NCI-H2196 (cell line): Measurements from ENCODE around the gene TOMM6.
"Not testable (repeated sequence)": the region's sequence is repeated elsewhere in the genome, so short reads cannot be mapped to it uniquely, and the experiment has no call there.

Source experiments
- DNase-seq: peaks from one replicate; lab custom pipeline; 2025; ENCODE audit not compliant: unreplicated experiment; lab: John Stamatoyannopoulos, UW

The TOMM6 gene

GRCh38 chr6:41759905-41760579 is 27.5 kb upstream of the TOMM6 start:
- DNase-seq: no peak

DNA sequence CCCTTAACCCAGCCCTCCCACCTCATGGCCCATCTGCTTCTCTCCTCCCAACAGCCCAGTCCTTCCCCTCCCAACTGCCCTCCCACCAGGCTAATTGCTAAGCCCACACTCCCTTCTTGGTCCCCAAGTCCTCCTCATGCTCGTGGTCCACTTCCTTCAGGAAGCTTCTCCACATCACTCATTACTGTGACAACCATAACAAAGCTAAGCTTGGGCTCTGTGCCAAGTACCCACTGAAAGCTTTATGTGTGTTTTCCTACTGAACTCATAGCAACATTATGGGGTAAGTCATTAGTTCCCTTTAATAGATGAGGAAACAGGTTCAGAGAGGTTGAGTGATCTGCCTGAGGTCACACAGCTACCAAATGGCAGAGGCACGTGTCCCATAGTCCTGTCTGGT is 24.0 kb upstream of the TOMM6 start:
- no peak for DNase-seq

DNA sequence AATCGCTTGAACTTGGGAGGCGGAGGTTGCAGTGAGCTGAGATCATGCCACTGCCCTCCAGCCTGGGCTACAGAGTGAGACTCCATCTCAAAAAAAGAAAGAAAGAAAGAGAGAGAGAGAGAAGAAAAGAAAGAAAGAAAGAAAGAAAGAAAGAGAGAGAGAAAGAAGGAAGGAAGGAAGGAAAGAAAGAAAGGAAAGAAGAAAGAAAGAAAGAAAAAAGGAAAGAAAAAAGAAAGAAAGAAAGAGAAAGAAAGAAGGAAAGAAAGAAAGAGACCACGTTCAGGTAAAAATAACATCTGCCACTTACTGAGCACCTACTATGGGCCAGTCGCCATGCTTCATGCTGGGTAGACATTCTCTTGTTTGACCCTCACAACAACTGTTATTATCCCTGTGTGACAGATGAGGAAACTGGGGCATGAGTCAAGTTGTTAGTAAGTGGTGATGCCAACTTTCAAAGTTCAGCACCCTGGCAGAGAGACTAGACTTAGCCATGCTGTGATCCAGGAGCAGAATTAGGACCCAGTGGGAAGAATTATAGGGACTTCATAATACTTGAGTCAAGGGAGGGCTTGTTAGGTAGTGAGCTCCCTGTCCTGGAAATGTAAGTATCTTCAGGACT is 21.3 kb upstream of the TOMM6 start:
- DNase-seq: not testable (repeated sequence)

GRCh38 chr6:41767112-41767833 is 20.2 kb upstream of the TOMM6 start:
- DNase-seq: peak; percentile 40

DNA sequence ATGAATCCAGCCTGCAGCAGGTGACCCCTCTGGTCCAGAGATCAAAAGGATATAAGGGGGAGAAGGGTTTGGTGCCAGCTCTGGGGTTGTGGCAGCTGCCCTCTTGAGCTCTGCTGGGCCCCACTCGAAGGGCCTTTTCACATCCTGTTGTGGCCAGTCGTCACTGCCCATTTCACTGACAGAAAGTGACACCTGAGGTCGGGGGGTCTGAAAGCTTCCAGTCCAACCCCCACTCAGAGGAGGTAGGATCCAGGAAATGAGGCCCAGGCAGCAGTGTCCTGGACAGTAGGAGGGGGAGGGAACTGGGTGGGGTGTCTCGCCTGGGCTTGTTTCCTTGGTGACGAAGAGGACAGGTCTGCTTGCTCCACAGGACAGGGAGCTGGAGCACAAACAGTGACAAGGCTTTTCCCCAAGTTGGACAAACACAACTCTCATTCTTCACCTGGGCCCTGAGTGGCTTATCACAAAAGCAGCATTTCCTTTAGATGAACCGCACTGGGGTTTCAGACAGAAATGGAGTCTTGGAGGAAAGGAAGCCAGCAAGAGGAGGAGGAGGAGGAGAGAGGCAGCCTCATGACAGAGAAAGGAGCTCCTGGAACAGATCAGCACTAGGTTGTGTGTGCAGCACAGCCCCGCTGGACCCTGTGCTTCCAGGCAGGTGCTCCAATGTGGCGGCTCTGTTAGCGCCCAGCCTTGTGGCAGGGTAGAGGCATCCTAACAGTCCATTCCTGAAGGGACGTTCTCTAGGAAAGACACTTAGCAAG is 18.8 kb upstream of the TOMM6 start:
- peak; percentile 55 for DNase-seq

GRCh38 chr6:41769376-41769775 is 18.1 kb upstream of the TOMM6 start:
- no peak for DNase-seq

- DNase-seq: no peak
These were observed 17.0 kb upstream of the TOMM6 start for GRCh38 chr6:41770381-41771057.

DNA sequence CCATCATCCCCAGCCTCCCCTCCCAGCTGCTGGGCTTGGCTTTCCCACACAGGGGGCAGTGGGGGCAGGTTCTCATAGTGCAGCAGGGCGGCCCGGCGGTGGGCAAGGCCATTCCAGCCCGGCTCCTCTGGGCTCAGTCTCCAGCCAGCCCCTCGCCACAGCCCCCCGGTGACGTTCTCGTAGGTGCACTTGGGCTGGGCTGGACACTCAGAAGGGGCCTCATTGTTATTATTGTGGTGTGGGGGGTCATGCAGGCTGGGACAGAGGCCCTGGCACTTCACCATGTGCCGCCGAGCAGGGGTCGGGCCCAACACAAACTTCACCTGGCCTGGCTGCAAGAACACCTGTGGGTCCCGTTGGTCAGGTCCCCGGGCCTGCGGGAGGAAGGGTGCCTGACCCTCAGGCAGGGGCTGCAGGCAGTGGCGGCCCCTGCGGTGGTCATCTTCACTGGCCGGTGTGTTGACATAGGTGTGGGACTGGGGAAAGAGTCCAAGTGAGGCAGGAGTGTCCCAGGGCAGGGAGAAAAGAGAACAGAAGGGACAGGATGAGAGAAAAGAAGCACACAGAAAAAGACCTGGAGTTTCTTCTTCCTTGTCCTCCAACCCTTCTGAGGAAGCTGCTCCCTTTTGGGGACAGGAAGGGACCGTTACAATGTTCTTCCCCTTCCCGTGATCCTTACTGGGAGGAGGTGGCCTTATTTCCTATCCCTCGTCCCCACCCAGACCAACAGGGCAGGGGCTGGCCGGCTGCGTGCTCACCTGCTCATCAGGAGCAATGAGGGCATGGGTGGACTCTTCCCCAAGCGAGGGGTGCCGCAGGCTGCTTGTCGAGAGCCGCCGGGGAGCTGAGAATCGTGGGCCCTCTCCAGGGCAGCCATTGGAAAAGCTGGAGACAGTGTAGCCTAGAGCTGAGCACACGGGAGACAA is 16.2 kb upstream of the TOMM6 start:
- no peak for DNase-seq

GRCh38 chr6:41774841-41775240 is 12.7 kb upstream of the TOMM6 start:
- no peak for DNase-seq

DNA sequence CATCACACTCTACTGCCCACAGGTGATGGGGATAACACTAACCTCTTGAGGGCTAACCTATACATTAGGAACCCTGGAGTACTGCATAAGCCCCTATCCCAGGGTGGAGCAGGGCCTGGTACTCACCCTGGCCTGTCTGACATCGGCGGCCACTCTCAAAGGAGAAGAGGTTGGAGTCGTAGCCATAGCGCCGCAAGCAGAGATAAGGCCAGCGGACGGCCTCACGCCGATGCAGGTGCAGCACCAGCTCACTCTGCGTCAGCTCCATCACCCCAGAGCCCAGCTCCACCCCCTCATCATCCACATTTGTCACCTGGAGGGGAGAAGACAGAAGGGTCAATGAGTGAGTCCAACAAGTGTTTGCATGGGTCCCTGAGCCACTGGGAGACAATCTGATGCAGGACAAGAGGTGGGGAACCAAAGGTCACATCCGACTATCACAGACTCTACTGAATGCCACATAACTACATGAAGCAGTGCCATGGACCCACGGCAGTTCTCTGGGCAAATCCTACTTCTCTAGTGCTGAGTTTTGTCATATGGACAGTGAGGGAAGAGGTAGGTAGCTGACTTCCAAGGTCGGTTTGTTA is 12.1 kb upstream of the TOMM6 start:
- DNase-seq: no peak

DNA sequence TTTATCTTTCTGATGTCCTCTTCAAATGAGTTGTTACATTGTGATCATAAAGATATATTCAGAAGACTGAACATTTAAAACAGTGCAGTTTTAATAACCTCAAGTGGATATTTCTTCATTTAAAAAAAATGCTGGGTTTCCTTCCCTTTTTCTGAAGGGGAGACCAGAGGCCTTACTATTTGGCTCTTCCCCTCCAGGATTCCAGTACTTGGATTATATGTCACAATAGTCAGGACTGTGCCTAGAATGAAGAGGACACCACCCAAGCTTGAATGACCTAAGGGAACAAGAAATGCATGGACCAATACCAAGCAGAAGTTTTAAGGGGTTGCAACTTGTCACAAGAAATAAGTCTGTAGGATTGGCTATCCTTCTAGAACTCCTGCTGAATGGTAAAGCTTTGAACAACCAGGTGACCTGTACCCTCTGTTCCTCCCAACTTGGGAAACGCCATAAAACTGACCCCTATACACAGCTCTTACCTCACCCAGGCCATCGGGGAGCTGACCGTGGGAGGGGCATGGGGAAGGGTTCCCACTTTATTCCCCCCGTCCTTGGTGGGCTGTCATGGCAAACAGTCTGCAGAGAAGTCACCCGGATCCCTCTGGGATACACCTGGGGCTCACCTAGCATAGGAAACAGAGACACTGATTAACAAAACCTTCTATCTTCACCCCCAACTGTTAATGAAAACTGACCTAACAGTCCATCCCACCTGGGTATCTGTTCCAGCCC is 9.8 kb upstream of the TOMM6 start:
- no peak for DNase-seq

GRCh38 chr6:41778895-41779294 is 8.6 kb upstream of the TOMM6 start:
- no peak for DNase-seq

- DNase-seq: no peak
These were observed 8.2 kb upstream of the TOMM6 start for GRCh38 chr6:41779336-41779735.

DNA sequence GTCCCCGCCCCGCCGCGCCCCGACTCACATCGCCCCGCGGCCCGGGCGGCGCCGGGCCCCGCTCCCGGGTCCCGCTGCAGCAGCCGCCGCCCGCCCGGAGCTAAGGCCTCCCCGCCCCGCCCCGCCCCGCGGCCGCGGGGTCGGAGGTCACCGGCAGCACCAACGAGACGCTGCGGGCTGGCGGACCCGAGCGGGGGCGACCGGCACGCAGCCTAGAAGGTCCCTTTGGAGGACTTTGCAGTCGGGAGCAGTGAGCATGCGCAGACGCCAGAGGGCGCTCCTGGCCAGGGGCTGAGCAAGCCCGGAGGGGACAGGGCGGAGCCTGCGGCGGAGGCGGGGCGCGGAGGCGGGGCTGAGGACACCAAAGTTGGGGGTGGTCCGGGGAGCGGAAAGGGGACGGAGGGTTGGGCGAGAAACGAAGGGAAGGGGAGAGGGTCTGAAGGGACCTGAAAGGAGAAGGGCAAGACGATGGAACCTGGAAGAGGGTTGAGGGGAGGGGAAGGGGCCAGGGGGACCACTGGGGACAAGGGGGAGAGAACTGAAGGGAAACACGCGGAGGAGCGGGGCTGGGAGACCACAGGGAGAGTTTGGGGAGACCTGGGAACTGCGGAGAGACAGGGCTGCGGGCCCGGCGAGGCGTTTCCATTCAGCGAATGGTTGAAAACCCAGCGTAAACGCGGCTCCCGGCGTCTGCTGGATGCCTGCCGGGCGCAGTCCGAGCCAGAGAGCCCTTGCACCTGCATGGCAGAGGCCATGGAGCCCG is 7.5 kb upstream of the TOMM6 start, which contains the start of gene FRS3:
FRS3 (minus strand) TSS at position 113 of the 763 bp plus-strand sequence. CDS start 2,913 bp downstream, outside the sequence.
- peak; percentile 97 for DNase-seq

- peak; percentile 61 for DNase-seq
These were observed 6.7 kb upstream of the TOMM6 start, which contains the start of gene PRICKLE4 for GRCh38 chr6:41780551-41781365. TSS of gene PRICKLE4 (plus strand) at chr6:41780782. CDS start at chr6:41783474, 2,692 bp downstream.

- peak; percentile 61 for DNase-seq
These were observed 6.1 kb upstream of the TOMM6 start for GRCh38 chr6:41781366-41781730.
